Vagina (tissue), 2 donors: ENCODE data around the gene SLC26A4.

Source experiments
- CTCF ChIP-seq, 3 experiments: fragments of 450-650 bp in 2 of 3; fragments of 200-600 bp in 1 of 3; sonication (generic) in 1 of 3; IDR thresholded peaks; one replicate each; pipeline ENCODE4 v1.5.1; 2017 to 2019; ENCODE audit warnings: antibody characterized with exemption in 3 of 3, mild to moderate bottlenecking in 2 of 3, moderate library complexity in 2 of 3
- POLR2A ChIP-seq, 2 donors: fragments of 450-650 bp; IDR thresholded peaks; one replicate each; pipeline ENCODE4 v1.6.1; 2017; ENCODE audit warnings: antibody characterized with exemption in 2 of 2, mild to moderate bottlenecking in 2 of 2, moderate library complexity in 2 of 2
- POLR2AphosphoS5 ChIP-seq, 2 donors: sonication (generic); formaldehyde crosslinking; IDR thresholded peaks; one replicate each; pipeline ENCODE4 v1.9.0; 2017; ENCODE audit warnings: antibody characterized with exemption in 2 of 2, mild to moderate bottlenecking in 2 of 2, low read depth in 1 of 2; ENCODE audit not compliant: insufficient read depth in 1 of 2

- TF ChIP-seq CTCF (IDR thresholded peaks at IDR 0.05) (no peak), POLR2AphosphoS5 (IDR thresholded peaks at IDR 0.05; ENCODE audit: insufficient read depth in 1 of 2, low read depth in 1 of 2) (no peak), POLR2A (IDR thresholded peaks at IDR 0.05) (no peak)
Observed at GRCh38 chr7:107712896-107713295, 52.3 kb downstream of the SLC26A4 start.
